ENCODE data around the gene HNRNPUL1.
A peak's percentile ranks its signal among the peaks of the same experiment; 100 is the strongest.

The HNRNPUL1 gene

GRCh38 chr19:41264581-41265394 is 616 bp downstream of the HNRNPUL1 start:
- TF ChIP-seq, protein P1, sequence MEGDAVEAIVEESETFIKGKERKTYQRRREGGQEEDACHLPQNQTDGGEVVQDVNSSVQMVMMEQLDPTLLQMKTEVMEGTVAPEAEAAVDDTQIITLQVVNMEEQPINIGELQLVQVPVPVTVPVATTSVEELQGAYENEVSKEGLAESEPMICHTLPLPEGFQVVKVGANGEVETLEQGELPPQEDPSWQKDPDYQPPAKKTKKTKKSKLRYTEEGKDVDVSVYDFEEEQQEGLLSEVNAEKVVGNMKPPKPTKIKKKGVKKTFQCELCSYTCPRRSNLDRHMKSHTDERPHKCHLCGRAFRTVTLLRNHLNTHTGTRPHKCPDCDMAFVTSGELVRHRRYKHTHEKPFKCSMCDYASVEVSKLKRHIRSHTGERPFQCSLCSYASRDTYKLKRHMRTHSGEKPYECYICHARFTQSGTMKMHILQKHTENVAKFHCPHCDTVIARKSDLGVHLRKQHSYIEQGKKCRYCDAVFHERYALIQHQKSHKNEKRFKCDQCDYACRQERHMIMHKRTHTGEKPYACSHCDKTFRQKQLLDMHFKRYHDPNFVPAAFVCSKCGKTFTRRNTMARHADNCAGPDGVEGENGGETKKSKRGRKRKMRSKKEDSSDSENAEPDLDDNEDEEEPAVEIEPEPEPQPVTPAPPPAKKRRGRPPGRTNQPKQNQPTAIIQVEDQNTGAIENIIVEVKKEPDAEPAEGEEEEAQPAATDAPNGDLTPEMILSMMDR (IDR thresholded peaks at IDR 0.05; ENCODE audit: extremely low read depth, insufficient read depth, missing control alignments) = no peak
- peak; percentile 56 for DNase-seq (ENCODE audit: low spot score)
- in situ Hi-C loops (cut with MboI; ENCODE audit: low pct_unique_long_range_greater_than_20kb, low sequenced_read_pairs, unreplicated experiment) = no loop called here

GRCh38 chr19:41265395-41266153 is 1.4 kb downstream of the HNRNPUL1 start:
- TF ChIP-seq, protein P1 (IDR thresholded peaks at IDR 0.05; ENCODE audit: extremely low read depth, insufficient read depth, missing control alignments) = no peak
- peak; percentile 28 for DNase-seq (ENCODE audit: low spot score)
- in situ Hi-C loops (cut with MboI; ENCODE audit: low pct_unique_long_range_greater_than_20kb, low sequenced_read_pairs, unreplicated experiment) = no loop called here

DNA sequence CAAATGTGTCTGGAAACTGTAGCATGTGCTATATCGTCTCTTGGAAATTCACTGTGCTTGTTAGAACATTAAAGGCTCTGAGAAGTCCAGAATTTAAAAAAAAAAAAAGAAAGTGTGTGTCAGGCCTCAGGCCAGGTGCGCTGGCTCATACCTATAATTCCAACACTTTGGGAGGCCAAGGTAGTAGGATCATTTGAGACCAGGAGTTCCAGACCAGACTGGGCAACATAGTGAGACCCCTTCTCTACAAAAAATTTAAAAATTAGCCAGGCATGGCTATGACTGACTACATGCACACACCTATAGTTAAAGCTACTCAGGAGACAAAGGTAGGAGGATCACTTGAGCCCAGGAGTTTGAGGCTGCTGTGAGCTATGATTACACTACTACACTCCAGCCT is 4.9 kb downstream of the HNRNPUL1 start:
- DNase-seq (ENCODE audit: low spot score) = no peak
- in situ Hi-C loops (cut with MboI; ENCODE audit: low pct_unique_long_range_greater_than_20kb, low sequenced_read_pairs, unreplicated experiment) = no loop called here
- TF ChIP-seq, protein P1 (IDR thresholded peaks at IDR 0.05; ENCODE audit: extremely low read depth, insufficient read depth, missing control alignments) = no peak

DNA sequence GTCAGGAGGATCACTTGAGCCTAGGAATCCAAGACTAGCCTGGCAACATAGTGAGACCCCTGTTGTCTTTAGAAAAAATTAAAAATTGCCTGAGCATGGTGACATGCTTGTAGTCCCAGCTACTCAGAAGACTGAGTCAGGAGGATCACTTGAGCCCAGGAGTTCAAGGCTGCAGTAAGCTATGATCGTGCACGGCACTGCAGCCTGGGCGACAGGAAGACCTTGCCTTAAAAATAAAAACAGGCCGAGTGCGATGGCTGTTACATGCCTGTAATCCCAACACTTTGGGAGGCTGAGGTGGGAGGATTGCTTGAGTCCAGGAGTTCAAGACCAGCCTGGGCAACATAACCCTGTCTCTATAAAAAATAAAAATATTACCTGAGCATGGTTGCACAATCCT is 5.4 kb downstream of the HNRNPUL1 start:
- in situ Hi-C loops (cut with MboI; ENCODE audit: low pct_unique_long_range_greater_than_20kb, low sequenced_read_pairs, unreplicated experiment) = no loop called here
- no peak for DNase-seq (ENCODE audit: low spot score)
- TF ChIP-seq, protein P1 (IDR thresholded peaks at IDR 0.05; ENCODE audit: extremely low read depth, insufficient read depth, missing control alignments) = no peak

GRCh38 chr19:41273076-41273475 is 8.9 kb downstream of the HNRNPUL1 start:
- in situ Hi-C loops (cut with MboI; ENCODE audit: low pct_unique_long_range_greater_than_20kb, low sequenced_read_pairs, unreplicated experiment) = no loop called here

GRCh38 chr19:41274802-41275201 is 10.6 kb downstream of the HNRNPUL1 start:
- DNase-seq (ENCODE audit: low spot score) = no peak
- TF ChIP-seq, protein P1 (IDR thresholded peaks at IDR 0.05; ENCODE audit: extremely low read depth, insufficient read depth, missing control alignments) = no peak
- in situ Hi-C loops (cut with MboI; ENCODE audit: low pct_unique_long_range_greater_than_20kb, low sequenced_read_pairs, unreplicated experiment) = no loop called here

More at GRCh38 chr19:41273076-41273475, 8.9 kb downstream of the HNRNPUL1 start:
- DNase-seq (ENCODE audit: low spot score) = no peak
- TF ChIP-seq, protein P1 (IDR thresholded peaks at IDR 0.05; ENCODE audit: extremely low read depth, insufficient read depth, missing control alignments) = no peak

Data from GM13977 (cell line).